Large intestine (tissue), 3 donors: Measurements from ENCODE around the gene ZNF84. TPM values are rescaled to one million over a fixed set of nuclear protein-coding genes. Genes with fewer than 3 reads are reported as not detected.

Source experiments
- DNase-seq, 2 donors: peaks; one replicate each; pipeline versions ENCODE4 v3.0.0 to v3.0.0-alpha.2; 2013
- H3K27ac ChIP-seq: one replicate; pipeline ENCODE4 v1.5.1; 2013; ENCODE audit warnings: low read length
- H3K27me3 ChIP-seq: 2 replicates; pipeline ENCODE4 v1.6.1; 2013; ENCODE audit warnings: low read length; ENCODE audit not compliant: control insufficient read depth, insufficient read depth
- H3K36me3 ChIP-seq: 2 replicates; pipeline ENCODE4 v1.6.1; 2013; ENCODE audit warnings: low read length; ENCODE audit not compliant: control insufficient read depth, insufficient read depth
- H3K4me1 ChIP-seq: one replicate; pipeline ENCODE4 v1.6.1; 2013; ENCODE audit warnings: low read length; ENCODE audit not compliant: control insufficient read depth, insufficient read depth
- H3K4me3 ChIP-seq: one replicate; pipeline ENCODE4 v1.5.1; 2013; ENCODE audit warnings: low read length
- H3K9me3 ChIP-seq: one replicate; pipeline ENCODE4 v1.6.1; 2013; ENCODE audit warnings: mild to moderate bottlenecking, low read depth, low read length, moderate library complexity; ENCODE audit not compliant: control insufficient read depth
- WGBS: methylation state at CpG from one replicate; pipeline ENCODE4 v1.1.5; 2013; ENCODE audit warnings: low lambda C conversion rate; ENCODE audit not compliant: insufficient coverage; 5-methylcytosine and 5-hydroxymethylcytosine counted together
- polyA plus RNA-seq: library from polyadenylated mRNA; unstranded; fragments of 120-200 nt; gene quantifications from one replicate; pipeline ENCODE4 v1.2.1, GENCODE V29; 2013

The ZNF84 gene
- polyA plus RNA-seq, 1 donor, result 40.2 TPM

DNA sequence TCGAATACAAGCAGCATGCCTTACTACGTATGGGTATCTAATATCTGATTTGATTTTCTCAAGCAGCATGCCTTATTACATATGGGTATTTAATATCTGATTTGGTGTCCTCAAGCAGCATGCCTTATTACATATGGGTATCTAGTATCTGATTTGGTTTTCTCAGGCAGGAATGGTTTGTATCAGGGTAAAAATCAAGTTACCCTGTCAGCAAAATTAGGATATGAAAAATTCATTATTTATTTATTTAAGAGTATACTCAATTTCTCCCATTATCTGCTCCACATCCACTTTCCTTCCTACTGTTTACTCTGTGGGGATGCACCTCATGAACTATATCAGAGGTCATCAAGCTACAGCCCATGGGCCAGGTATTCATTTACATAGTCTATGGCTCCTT is 70.8 kb downstream of the ZNF84 start:
- no peaks in the 10 kb centered on the region for H3K27me3 ChIP-seq
- H3K4me1 ChIP-seq, result no peaks in the 10 kb centered on the region
- H3K9me3 ChIP-seq, result peaks cover 60% of the 10 kb centered on the region
- DNase-seq, result no peak
- no CpG with 5 or more reads among the region's 2 CpGs for WGBS
- H3K27ac ChIP-seq, result no peak overlapping the region
- H3K4me3 ChIP-seq, result no peak overlapping the region
- H3K36me3 ChIP-seq, result peaks cover 25% of the 10 kb centered on the region

Other genes with a start within 250 kb of the ZNF84 start
- 31.9 TPM for gene GOLGA3, start 208.6 kb upstream of the ZNF84 start, polyA plus RNA-seq
- gene CHFR, start 149.9 kb upstream of the ZNF84 start, polyA plus RNA-seq, result 31.9 TPM
- 20.0 TPM for gene ZNF605, start 81.2 kb upstream of the ZNF84 start, polyA plus RNA-seq
- 14.7 TPM for gene ZNF26, start 51.1 kb upstream of the ZNF84 start, polyA plus RNA-seq
- 28.5 TPM for gene ZNF140, start 43.4 kb downstream of the ZNF84 start, polyA plus RNA-seq
- gene ZNF891, start 92.8 kb downstream of the ZNF84 start, polyA plus RNA-seq, result 3.2 TPM
- 13.3 TPM for gene ZNF10, start 93.1 kb downstream of the ZNF84 start, polyA plus RNA-seq
- 23.2 TPM for gene ZNF268, start 144.0 kb downstream of the ZNF84 start, polyA plus RNA-seq
- not detected for gene ANHX, start 198.4 kb downstream of the ZNF84 start, polyA plus RNA-seq